Middle frontal gyrus (tissue), 1 donor: Measurements from ENCODE around the gene DAPK1.

Experiments
- DNase-seq: peaks from one replicate; pipeline ENCODE4 v3.0.0-alpha.2; 2015; ENCODE audit warnings: low spot score; ENCODE audit errors: extremely low spot score

DAPK1 gene

GRCh38 chr9:87592554-87593358 is 95.1 kb downstream of the DAPK1 start:
- no peak for DNase-seq

- no peak for DNase-seq
Observed at GRCh38 chr9:87593359-87593980, 95.8 kb downstream of the DAPK1 start.

GRCh38 chr9:87594194-87594593 is 96.5 kb downstream of the DAPK1 start:
- DNase-seq = no peak

- no peak for DNase-seq
Observed at GRCh38 chr9:87594662-87595061, 97.0 kb downstream of the DAPK1 start.

- no peak for DNase-seq
Observed at GRCh38 chr9:87595610-87596009, 97.9 kb downstream of the DAPK1 start.

- no peak for DNase-seq
Observed at GRCh38 chr9:87596862-87597261, 99.2 kb downstream of the DAPK1 start.

- DNase-seq = no peak
Observed at GRCh38 chr9:87597710-87598443, 100.2 kb downstream of the DAPK1 start.

GRCh38 chr9:87599901-87600610 is 102.4 kb downstream of the DAPK1 start:
- DNase-seq = no peak

- DNase-seq = no peak
Observed at GRCh38 chr9:87601176-87601575, 103.5 kb downstream of the DAPK1 start.

GRCh38 chr9:87601595-87601994 is 103.9 kb downstream of the DAPK1 start:
- no peak for DNase-seq

GRCh38 chr9:87602933-87603643 is 105.4 kb downstream of the DAPK1 start:
- DNase-seq = no peak

- DNase-seq = no peak
Observed at GRCh38 chr9:87603854-87604490, 106.3 kb downstream of the DAPK1 start.

GRCh38 chr9:87604886-87605588 is 107.4 kb downstream of the DAPK1 start:
- no peak for DNase-seq

- DNase-seq = no peak
Observed at GRCh38 chr9:87605676-87606075, 108.0 kb downstream of the DAPK1 start.

GRCh38 chr9:87606841-87607521 is 109.3 kb downstream of the DAPK1 start:
- no peak for DNase-seq

GRCh38 chr9:87607859-87608258 is 110.2 kb downstream of the DAPK1 start:
- DNase-seq = no peak

GRCh38 chr9:87609002-87609401 is 111.3 kb downstream of the DAPK1 start:
- no peak for DNase-seq

- no peak for DNase-seq
Observed at GRCh38 chr9:87609486-87609885, 111.8 kb downstream of the DAPK1 start.
